Muscle of back (tissue), 11 donors: ENCODE data around the gene BAG1. TPM values are rescaled to one million over a fixed set of nuclear protein-coding genes. Genes with fewer than 3 reads are reported as not detected.

ENCODE experiments used
- DNase-seq, 3 donors: peaks; one replicate each; pipeline versions ENCODE4 v3.0.0 to v3.0.0-alpha.2; 2013
- polyA plus RNA-seq, 10 donors: library from polyadenylated mRNA; unstranded; fragments of 120-200 nt; gene quantifications; one replicate each; pipeline ENCODE4 v1.2.1, GENCODE V29; 2013; ENCODE audit not compliant: insufficient read length in 10 of 10

Gene BAG1
- polyA plus RNA-seq, 10 donors: 62.4 to 86.8 (median 73.6) TPM

- DNase-seq: no peak
These were observed 43.6 kb downstream of the BAG1 start for GRCh38 chr9:33220681-33221567.

- no peak for DNase-seq
These were observed 52.7 kb downstream of the BAG1 start for GRCh38 chr9:33211695-33212393.

GRCh38 chr9:33210006-33210715 is 54.3 kb downstream of the BAG1 start:
- no peak for DNase-seq

GRCh38 chr9:33209394-33209793 is 55.1 kb downstream of the BAG1 start:
- DNase-seq: no peak

GRCh38 chr9:33202552-33203201 is 61.8 kb downstream of the BAG1 start:
- peak; percentile 55 to 86 (median 59) for DNase-seq

Other genes starting within 250 kb of the BAG1 start
- gene DNAJA1, start 239.4 kb downstream of the BAG1 start, polyA plus RNA-seq: 100 to 1,000 TPM in 5 of 10 donors, 10 to 100 TPM in 5; 91.8 to 139 (median 103) TPM
- gene SMU1, start 188.0 kb downstream of the BAG1 start, polyA plus RNA-seq: 10 to 100 TPM; 15.1 to 21.6 (median 18.8) TPM
- 10 to 100 TPM; 35.9 to 53.2 (median 45.7) TPM for gene B4GALT1, start 97.4 kb downstream of the BAG1 start, polyA plus RNA-seq
- gene SPINK4, start 24.5 kb downstream of the BAG1 start, polyA plus RNA-seq: not detected
- 10 to 100 TPM; 70.3 to 84.6 (median 77.8) TPM for gene CHMP5, start 341 bp upstream of the BAG1 start, polyA plus RNA-seq
- gene NFX1, start 25.8 kb upstream of the BAG1 start, polyA plus RNA-seq: 10 to 100 TPM; 21.6 to 33.4 (median 27.1) TPM
- gene AQP7, start 137.9 kb upstream of the BAG1 start, polyA plus RNA-seq: 1 to 10 TPM; 1.0 to 6.8 (median 1.8) TPM
- gene AQP3, start 182.9 kb upstream of the BAG1 start, polyA plus RNA-seq: 10 to 100 TPM in 3 of 10 donors, 1 to 10 TPM in 7; 4.9 to 26.8 (median 5.7) TPM
- gene NOL6, start 209.2 kb upstream of the BAG1 start, polyA plus RNA-seq: 10 to 100 TPM; 19.4 to 27.1 (median 23.5) TPM